Endodermal cell (in vitro differentiated cells): ENCODE results near the gene ZNF197. TPM values are rescaled to one million over a fixed set of nuclear protein-coding genes. Genes with fewer than 3 reads are reported as not detected.

Experiments used
- DNase-seq: peaks from one replicate; pipeline ENCODE4 v3.0.0-alpha.2; 2017
- H3K27ac ChIP-seq: 2 replicates; pipeline ENCODE4 v1.5.1; 2013; ENCODE audit warnings: mild to moderate bottlenecking, low read depth, low read length, moderate library complexity
- H3K27me3 ChIP-seq: 2 replicates; pipeline ENCODE4 v1.6.1; 2013; ENCODE audit warnings: mild to moderate bottlenecking, low read length, moderate library complexity; ENCODE audit not compliant: insufficient read depth, control insufficient read depth, poor library complexity, severe bottlenecking
- H3K36me3 ChIP-seq: 2 replicates; pipeline ENCODE4 v1.7.0; 2013; ENCODE audit warnings: mild to moderate bottlenecking, low read length, moderate library complexity; ENCODE audit not compliant: control insufficient read depth, insufficient read depth
- H3K4me1 ChIP-seq: one replicate; pipeline ENCODE4 v1.7.0; 2013; ENCODE audit warnings: low read length; ENCODE audit not compliant: control insufficient read depth, insufficient read depth
- H3K4me3 ChIP-seq: 2 replicates; pipeline ENCODE4 v1.5.1; 2013; ENCODE audit warnings: mild to moderate bottlenecking, low read length, moderate library complexity
- H3K9ac ChIP-seq: 2 replicates; pipeline ENCODE4 v1.6.1; 2013; ENCODE audit warnings: mild to moderate bottlenecking, low read length, moderate library complexity; ENCODE audit not compliant: poor library complexity, severe bottlenecking; ENCODE audit errors: extremely low read depth
- H3K9me3 ChIP-seq: 2 replicates; pipeline ENCODE4 v1.6.1; 2013; ENCODE audit warnings: mild to moderate bottlenecking, low read length, moderate library complexity; ENCODE audit not compliant: control insufficient read depth
- H3K27ac Mint-ChIP-seq: 2 replicates; pipeline ENCODE4 v1.8.0; 2020; ENCODE audit warnings: mixed read lengths
- H3K27me3 Mint-ChIP-seq: 2 replicates; pipeline ENCODE4 v1.8.0; 2021; ENCODE audit warnings: mild to moderate bottlenecking, mixed read lengths; ENCODE audit not compliant: insufficient read depth
- H3K36me3 Mint-ChIP-seq: 2 replicates; pipeline ENCODE4 v1.8.0; 2020; ENCODE audit warnings: low read depth, mixed read lengths
- H3K4me1 Mint-ChIP-seq: 2 replicates; pipeline ENCODE4 v1.8.0; 2020; ENCODE audit warnings: mixed read lengths
- H3K4me3 Mint-ChIP-seq: 2 replicates; pipeline ENCODE4 v1.8.0; 2020; ENCODE audit warnings: mild to moderate bottlenecking, moderate library complexity, mixed read lengths
- H3K9me3 Mint-ChIP-seq: 2 replicates; pipeline ENCODE4 v1.8.0; 2020; ENCODE audit warnings: mild to moderate bottlenecking, mixed read lengths
- CTCF ChIP-seq: fragments of 200-600 bp; sonication (generic); conservative IDR thresholded peaks from 2 replicates; pipeline ENCODE4 v1.5.0; 2021; ENCODE audit warnings: antibody characterized with exemption, mild to moderate bottlenecking
- WGBS, 2 experiments: methylation state at CpG; one replicate each; pipeline versions ENCODE4 v1.1.5 to v1.1.7; 2013; ENCODE audit warnings: missing lambda C conversion rate in 2 of 2, mixed read lengths in 1 of 2; ENCODE audit not compliant: insufficient coverage in 1 of 2, insufficient read length in 1 of 2; 5-methylcytosine and 5-hydroxymethylcytosine counted together
- total RNA-seq, 2 donors: library from RNA; stranded (reverse); fragmentation: NEBNext Ultra II Directional in 1 of 2; extraction: Animal tissue kit (Norgen Biotek cat#: 25700) in 1 of 2; gene quantifications; 2 replicates in 1 of 2; 3 replicates in 1 of 2; pipeline ENCODE4 v1.2.1, GENCODE V29; 2021

The ZNF197 gene
- total RNA-seq, 2 donors from 2014 or later: 22.7 to 31.9 TPM

DNA sequence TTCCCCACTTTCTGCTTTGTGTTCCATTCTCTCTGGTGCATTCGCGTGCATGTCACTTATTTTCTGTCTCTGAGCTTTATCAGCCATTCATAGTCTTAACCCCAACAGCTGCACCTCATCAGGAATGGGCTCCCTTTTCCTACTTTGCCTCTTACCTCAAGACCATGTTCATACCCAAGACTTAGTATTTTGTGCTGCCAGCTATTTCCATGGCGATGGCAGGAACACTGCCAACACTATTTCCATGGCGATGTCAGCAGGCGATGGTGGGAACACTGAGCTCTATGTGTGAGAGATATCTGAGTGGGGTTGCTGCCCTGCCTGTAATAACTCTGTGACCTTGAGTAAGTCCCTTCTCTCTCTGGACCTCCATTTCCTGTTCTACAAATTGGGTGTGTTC is 29.2 kb downstream of the ZNF197 start:
- TF ChIP-seq CTCF: no peak
- Mint-ChIP-seq H3K27ac (no peak overlapping the region), H3K4me3 (no peak overlapping the region), H3K4me1 (no peaks in the 10 kb centered on the region), H3K27me3 (no peaks in the 10 kb centered on the region), H3K36me3 (peaks cover 78% of the 10 kb centered on the region), H3K9me3 (peaks cover 30% of the 10 kb centered on the region)
- Histone ChIP-seq H3K4me3 (no peak overlapping the region), H3K27ac (no peak overlapping the region), H3K36me3 (peaks cover 76% of the 10 kb centered on the region), H3K9ac (no peak overlapping the region), H3K4me1 (no peaks in the 10 kb centered on the region), H3K27me3 (no peaks in the 10 kb centered on the region), H3K9me3 (peaks cover 12% of the 10 kb centered on the region)
- DNase-seq: no peak
- WGBS, 2 experiments: 94 to 96% methylated on average over 5 of the region's 5 CpGs

DNA sequence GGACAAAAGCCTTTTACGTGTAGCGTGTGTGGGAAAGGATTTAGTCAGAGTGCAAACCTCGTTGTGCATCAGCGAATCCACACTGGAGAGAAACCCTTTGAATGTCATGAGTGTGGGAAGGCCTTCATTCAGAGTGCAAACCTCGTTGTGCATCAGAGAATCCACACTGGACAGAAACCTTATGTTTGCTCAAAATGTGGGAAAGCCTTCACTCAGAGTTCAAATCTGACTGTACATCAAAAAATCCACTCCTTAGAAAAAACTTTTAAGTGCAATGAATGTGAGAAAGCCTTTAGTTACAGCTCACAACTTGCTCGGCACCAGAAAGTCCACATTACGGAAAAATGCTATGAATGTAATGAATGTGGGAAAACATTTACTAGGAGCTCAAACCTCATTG is 34.2 kb downstream of the ZNF197 start:
- Mint-ChIP-seq H3K9me3 (peaks cover 56% of the 10 kb centered on the region), H3K4me1 (no peaks in the 10 kb centered on the region), H3K27ac (no peak overlapping the region), H3K36me3 (peaks cover 85% of the 10 kb centered on the region), H3K4me3 (no peak overlapping the region), H3K27me3 (no peaks in the 10 kb centered on the region)
- Histone ChIP-seq H3K4me3 (no peak overlapping the region), H3K9ac (no peak overlapping the region), H3K27me3 (no peaks in the 10 kb centered on the region), H3K4me1 (no peaks in the 10 kb centered on the region), H3K9me3 (peaks cover 32% of the 10 kb centered on the region), H3K36me3 (peaks cover 77% of the 10 kb centered on the region), H3K27ac (no peak overlapping the region)
- no peak for TF ChIP-seq CTCF
- 95 to 96% methylated on average over 7 of the region's 7 CpGs for WGBS, 2 experiments
- DNase-seq: no peak

- Mint-ChIP-seq H3K9me3 (peaks cover 59% of the 10 kb centered on the region), H3K27ac (no peak overlapping the region), H3K4me3 (no peak overlapping the region), H3K36me3 (peaks cover 82% of the 10 kb centered on the region), H3K4me1 (no peaks in the 10 kb centered on the region), H3K27me3 (no peaks in the 10 kb centered on the region)
- Histone ChIP-seq H3K36me3 (peaks cover 73% of the 10 kb centered on the region), H3K4me3 (no peak overlapping the region), H3K4me1 (no peaks in the 10 kb centered on the region), H3K27me3 (no peaks in the 10 kb centered on the region), H3K9ac (no peak overlapping the region), H3K27ac (no peak overlapping the region), H3K9me3 (peaks cover 32% of the 10 kb centered on the region)
- no peak for DNase-seq
- TF ChIP-seq CTCF: no peak
- WGBS, 2 experiments: 96 to 100% methylated on average over 2 to 5 of the region's 6 CpGs
Observed at GRCh38 chr3:44659434-44659833, 34.6 kb downstream of the ZNF197 start.
